BLaER1 (cell line): ENCODE data around the gene TRIM7.

Experiments used
- H3K27ac ChIP-seq: shearing (Covaris generic); formaldehyde crosslinking; 2 replicates; pipeline ENCODE4 v1.8.1; 2022
- H3K27me3 ChIP-seq: shearing (Covaris generic); formaldehyde crosslinking; 2 replicates; pipeline ENCODE4 v1.8.1; 2022
- H3K36me3 ChIP-seq: shearing (Covaris generic); formaldehyde crosslinking; 2 replicates; pipeline ENCODE4 v1.8.1; 2022
- H3K4me1 ChIP-seq: shearing (Covaris generic); formaldehyde crosslinking; 2 replicates; pipeline ENCODE4 v1.8.1; 2022
- H3K4me2 ChIP-seq: shearing (Covaris generic); formaldehyde crosslinking; 2 replicates; pipeline ENCODE4 v1.8.1; 2022
- H3K4me3 ChIP-seq: shearing (Covaris generic); formaldehyde crosslinking; 2 replicates; pipeline ENCODE4 v1.8.1; 2022
- H3K9ac ChIP-seq: shearing (Covaris generic); formaldehyde crosslinking; 2 replicates; pipeline ENCODE4 v1.8.1; 2022
- H3K9me3 ChIP-seq: shearing (Covaris generic); formaldehyde crosslinking; 2 replicates; pipeline ENCODE4 v1.8.1; 2022
- H4K20me1 ChIP-seq: shearing (Covaris generic); formaldehyde crosslinking; 2 replicates; pipeline ENCODE4 v1.8.1; 2022
- Cebpa-rat ChIP-seq: shearing (Covaris generic); IDR thresholded peaks from 2 replicates; pipeline ENCODE4 v1.8.1; 2022

The TRIM7 gene

DNA sequence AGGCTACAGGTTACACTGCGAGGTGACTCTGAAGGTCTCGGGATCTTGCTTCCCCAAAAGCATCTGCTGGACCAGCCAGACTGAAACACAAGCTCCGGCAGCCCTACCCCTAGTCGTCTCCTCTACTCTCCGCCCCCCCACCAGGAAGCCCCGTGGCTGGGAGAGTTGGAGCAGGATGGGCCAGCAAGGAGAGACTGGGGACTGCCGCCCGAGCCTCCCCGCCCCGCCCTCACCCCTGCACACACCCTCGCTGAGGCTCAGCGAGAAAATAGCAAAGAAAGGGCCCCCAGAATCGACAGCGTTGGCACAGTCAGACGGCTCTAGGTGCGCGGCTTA lies 1.3 kb downstream of the TRIM7 start:
- Histone ChIP-seq H3K9ac (no peak overlapping the region), H4K20me1 (peaks cover 29% of the 10 kb centered on the region), H3K36me3 (no peaks in the 10 kb centered on the region), H3K4me2 (peak overlapping the region; percentile 99), H3K27me3 (peaks cover 75% of the 10 kb centered on the region), H3K4me3 (peak overlapping the region; percentile 78), H3K27ac (no peak overlapping the region), H3K9me3 (no peaks in the 10 kb centered on the region), H3K4me1 (peaks cover 30% of the 10 kb centered on the region)
- no peak for TF ChIP-seq Cebpa-rat

GRCh38 chr5:181203093-181203711 lies 1.8 kb downstream of the TRIM7 start:
- no peaks in the 10 kb centered on the region for H3K36me3 ChIP-seq
- H3K4me1 ChIP-seq = peaks cover 35% of the 10 kb centered on the region
- H3K4me3 ChIP-seq = 0 out of 2 replicates have a peak overlapping the region, but pooled peaks have one; percentile 78
- H3K27me3 ChIP-seq = peaks cover 75% of the 10 kb centered on the region
- H3K4me2 ChIP-seq = peak overlapping the region; percentile 99
- H3K27ac ChIP-seq = no peak overlapping the region
- peak; percentile 58; the same call in 1 of the 2 replicates for TF ChIP-seq Cebpa-rat
- no peaks in the 10 kb centered on the region for H3K9me3 ChIP-seq
- H3K9ac ChIP-seq = no peak overlapping the region
- peaks cover 29% of the 10 kb centered on the region for H4K20me1 ChIP-seq

GRCh38 chr5:181200816-181201215 lies 4.2 kb downstream of the TRIM7 start:
- H3K4me2 ChIP-seq = no peak overlapping the region
- TF ChIP-seq Cebpa-rat = no peak
- no peaks in the 10 kb centered on the region for H3K36me3 ChIP-seq
- H3K27ac ChIP-seq = no peak overlapping the region
- no peak overlapping the region for H3K9ac ChIP-seq
- no peaks in the 10 kb centered on the region for H3K9me3 ChIP-seq
- H3K4me3 ChIP-seq = no peak overlapping the region
- peaks cover 55% of the 10 kb centered on the region for H3K27me3 ChIP-seq
- peaks cover 44% of the 10 kb centered on the region for H3K4me1 ChIP-seq
- H4K20me1 ChIP-seq = peaks cover 22% of the 10 kb centered on the region

GRCh38 chr5:181199881-181200638 lies 4.9 kb downstream of the TRIM7 start:
- no peak overlapping the region for H3K4me2 ChIP-seq
- no peak overlapping the region for H3K4me3 ChIP-seq
- no peak overlapping the region for H3K9ac ChIP-seq
- TF ChIP-seq Cebpa-rat = no peak
- H3K27ac ChIP-seq = no peak overlapping the region
- H3K4me1 ChIP-seq = peaks cover 37% of the 10 kb centered on the region
- peaks cover 14% of the 10 kb centered on the region for H4K20me1 ChIP-seq
- no peaks in the 10 kb centered on the region for H3K9me3 ChIP-seq
- H3K27me3 ChIP-seq = peaks cover 47% of the 10 kb centered on the region
- H3K36me3 ChIP-seq = peaks cover 4% of the 10 kb centered on the region; the same call in 1 of the 2 replicates

DNA sequence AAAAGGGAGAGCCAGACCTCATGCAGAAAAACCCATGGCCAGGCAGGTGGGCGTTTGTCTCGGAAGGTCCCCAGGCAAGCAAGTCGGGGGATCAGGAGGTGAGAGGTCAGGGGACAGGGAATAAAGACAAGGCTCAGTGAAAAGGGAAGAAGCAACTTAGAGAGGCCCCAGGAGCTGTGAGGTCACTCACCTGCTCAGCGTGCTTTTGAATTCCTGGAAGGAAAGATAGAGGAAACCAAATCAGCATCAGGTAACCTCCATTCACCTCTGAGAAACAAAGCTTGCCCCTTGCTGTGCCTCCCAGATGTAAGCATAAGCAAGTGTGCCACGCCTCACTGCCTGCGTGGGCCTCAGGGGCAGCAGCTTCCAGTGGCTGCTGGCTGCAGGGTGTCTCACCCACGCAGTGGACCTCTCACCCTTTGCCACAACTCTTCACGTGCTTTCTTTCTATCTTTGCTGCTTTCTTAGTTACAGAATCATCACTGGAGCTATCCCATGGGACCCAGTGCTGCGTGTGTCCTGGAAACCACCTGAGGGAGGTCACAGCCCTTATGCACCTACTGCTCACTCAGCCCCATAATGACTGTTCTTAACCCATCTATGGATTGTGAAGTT lies 6.0 kb downstream of the TRIM7 start:
- TF ChIP-seq Cebpa-rat = no peak
- Histone ChIP-seq H3K27ac (no peak overlapping the region), H3K4me2 (peak overlapping the region; percentile 48), H3K4me1 (peaks cover 30% of the 10 kb centered on the region), H3K9me3 (no peaks in the 10 kb centered on the region), H3K27me3 (peaks cover 37% of the 10 kb centered on the region), H3K9ac (no peak overlapping the region), H4K20me1 (peaks cover 8% of the 10 kb centered on the region; the same call in 1 of the 2 replicates), H3K4me3 (no peak overlapping the region), H3K36me3 (peaks cover 13% of the 10 kb centered on the region; the same call in 1 of the 2 replicates)

- no peak overlapping the region for H3K4me3 ChIP-seq
Observed at GRCh38 chr5:181198106-181198685, 6.8 kb downstream of the TRIM7 start.

GRCh38 chr5:181197326-181197951 lies 7.6 kb downstream of the TRIM7 start:
- peaks cover 46% of the 10 kb centered on the region for H3K4me1 ChIP-seq
- no peak overlapping the region for H3K27ac ChIP-seq
- H3K4me2 ChIP-seq = peak overlapping the region; percentile 48
- no peaks in the 10 kb centered on the region for H3K9me3 ChIP-seq
- H3K27me3 ChIP-seq = peaks cover 21% of the 10 kb centered on the region
- no peak overlapping the region for H3K9ac ChIP-seq
- peaks cover 13% of the 10 kb centered on the region; the same call in 1 of the 2 replicates for H3K36me3 ChIP-seq
- no peaks in the 10 kb centered on the region for H4K20me1 ChIP-seq
- no peak overlapping the region for H3K4me3 ChIP-seq
- TF ChIP-seq Cebpa-rat = no peak

More at GRCh38 chr5:181198106-181198685, 6.8 kb downstream of the TRIM7 start:
- no peaks in the 10 kb centered on the region for H3K9me3 ChIP-seq
- H3K9ac ChIP-seq = no peak overlapping the region
- no peaks in the 10 kb centered on the region for H4K20me1 ChIP-seq
- peaks cover 38% of the 10 kb centered on the region for H3K4me1 ChIP-seq
- peak overlapping the region; percentile 48 for H3K4me2 ChIP-seq
- peaks cover 13% of the 10 kb centered on the region; the same call in 1 of the 2 replicates for H3K36me3 ChIP-seq
- no peak for TF ChIP-seq Cebpa-rat
- no peak overlapping the region for H3K27ac ChIP-seq
- H3K27me3 ChIP-seq = peaks cover 29% of the 10 kb centered on the region

DNA sequence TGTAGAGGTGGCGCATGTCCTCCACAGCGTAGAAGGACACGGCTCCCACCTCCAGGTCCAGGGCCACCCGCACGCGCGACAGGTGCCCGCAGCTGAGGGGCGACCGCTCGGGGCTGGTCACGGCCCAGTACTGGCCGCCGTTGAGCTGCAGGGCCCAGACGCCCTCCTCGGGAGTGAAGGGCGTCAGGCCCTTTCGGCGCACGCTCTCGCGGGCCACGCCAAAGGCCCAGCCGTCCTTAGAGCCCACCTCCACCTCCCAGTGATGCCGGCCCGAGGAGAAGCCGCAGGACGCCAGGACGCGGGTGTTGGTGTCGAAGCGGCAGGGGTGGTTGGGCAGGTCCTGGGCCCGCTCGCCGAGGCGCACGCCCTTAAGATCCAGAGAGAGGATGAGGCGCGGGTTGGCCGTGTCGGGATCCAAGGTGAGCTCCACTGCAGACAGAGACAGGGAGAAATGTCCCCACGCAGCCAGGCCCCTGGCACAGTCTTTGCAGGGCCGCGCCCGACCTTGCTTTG lies 9.7 kb downstream of the TRIM7 start:
- no peak for TF ChIP-seq Cebpa-rat
- Histone ChIP-seq H3K4me1 (peaks cover 49% of the 10 kb centered on the region), H3K9ac (no peak overlapping the region), H3K36me3 (peaks cover 13% of the 10 kb centered on the region; the same call in 1 of the 2 replicates), H3K4me3 (no peak overlapping the region), H3K9me3 (no peaks in the 10 kb centered on the region), H3K27ac (no peak overlapping the region), H3K27me3 (0 out of 2 replicates have a peak, but pooled peaks cover 3% of the 10 kb centered on the region), H4K20me1 (no peaks in the 10 kb centered on the region), H3K4me2 (no peak overlapping the region)
